ENCODE results near the gene MYLK2. TPM values are rescaled to one million over a fixed set of nuclear protein-coding genes. Genes with fewer than 3 reads are reported as not detected.

MYLK2 gene
- total and polyA plus RNA-seq, 9 donors = 0.08 to 0.35 (median 0.20) TPM; not detected in 6

DNA sequence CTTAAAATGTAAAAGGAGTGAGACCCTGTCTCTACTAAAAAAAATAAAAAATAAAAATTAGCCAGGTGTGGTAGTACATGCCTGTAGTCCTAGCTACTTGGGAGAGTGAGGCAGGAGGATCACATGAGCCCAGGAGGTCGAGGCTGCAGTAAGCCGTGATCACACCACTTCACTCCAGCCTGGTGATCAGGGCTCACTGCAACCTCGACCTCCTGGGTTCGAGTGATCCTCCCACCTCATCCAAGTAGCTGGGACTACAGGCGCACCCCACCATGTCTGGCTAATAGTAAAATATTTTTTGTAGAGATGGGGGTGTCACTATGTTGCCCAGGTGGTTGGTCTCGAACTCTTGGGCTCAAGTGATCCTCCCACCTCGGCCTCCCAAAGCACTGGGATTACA is 34.3 kb downstream of the MYLK2 start:
- whole genome bisulfite sequencing, 3 donors = 71 to 76% (median 73%) methylated on average over 7 of the region's 7 CpGs
- no peak overlapping the region for H3K4me3 ChIP-seq
- H3K4me1 ChIP-seq (ENCODE audit: insufficient read depth) = no peaks in the 10 kb centered on the region
- TF ChIP-seq POLR2A (IDR thresholded peaks at IDR 0.05) (no peak), EP300 (IDR thresholded peaks at IDR 0.05) (no peak)
- no peaks in the 10 kb centered on the region for H3K9me3 ChIP-seq
- DNase-seq = peak in 1 of 5 donors; percentile 7
- H3K27ac ChIP-seq = no peak overlapping the region
- no peaks in the 10 kb centered on the region for H3K36me3 ChIP-seq
- intact Hi-C loops (cut with DNase I) = loop anchor here in 2 of 4 donors (10.0 kb wide), 1 partner anchor 101 kb away; the partner anchor contains the start of gene PDRG1 (in 2 of the 2)
- H3K27me3 ChIP-seq = no peaks in the 10 kb centered on the region

DNA sequence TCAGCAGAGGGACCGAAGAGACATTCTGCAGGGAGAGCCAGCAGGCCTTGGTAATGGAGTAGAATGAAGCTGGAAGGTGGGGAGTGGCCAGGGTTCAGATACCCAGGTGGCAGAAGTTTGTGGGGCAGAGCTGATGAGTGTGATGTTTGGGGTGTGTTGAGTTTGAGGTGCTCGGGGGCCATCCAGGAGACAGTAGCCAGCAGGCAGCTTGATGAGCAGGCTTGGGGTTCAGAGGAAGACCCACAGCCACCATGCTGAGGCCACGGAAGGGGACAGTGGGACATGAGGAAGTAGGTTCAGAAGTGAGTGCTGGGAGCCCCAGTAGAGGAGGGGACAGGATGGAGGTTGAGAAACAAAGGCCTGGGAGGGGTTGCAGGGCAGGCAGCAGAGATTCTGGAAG is 37.4 kb downstream of the MYLK2 start:
- Histone ChIP-seq H3K4me3 (no peak overlapping the region), H3K27me3 (no peaks in the 10 kb centered on the region), H3K9me3 (no peaks in the 10 kb centered on the region), H3K36me3 (no peaks in the 10 kb centered on the region), H3K4me1 (ENCODE audit: insufficient read depth) (peaks cover 3% of the 10 kb centered on the region), H3K27ac (no peak overlapping the region)
- intact Hi-C loops (cut with DNase I) = loop anchor here in 2 of 4 donors (10.0 kb wide), 1 partner anchor 98 kb away; the partner anchor contains the start of gene PDRG1 (in 2 of the 2)
- no peak for TF ChIP-seq EP300 (IDR thresholded peaks at IDR 0.05)
- TF ChIP-seq, protein P1, sequence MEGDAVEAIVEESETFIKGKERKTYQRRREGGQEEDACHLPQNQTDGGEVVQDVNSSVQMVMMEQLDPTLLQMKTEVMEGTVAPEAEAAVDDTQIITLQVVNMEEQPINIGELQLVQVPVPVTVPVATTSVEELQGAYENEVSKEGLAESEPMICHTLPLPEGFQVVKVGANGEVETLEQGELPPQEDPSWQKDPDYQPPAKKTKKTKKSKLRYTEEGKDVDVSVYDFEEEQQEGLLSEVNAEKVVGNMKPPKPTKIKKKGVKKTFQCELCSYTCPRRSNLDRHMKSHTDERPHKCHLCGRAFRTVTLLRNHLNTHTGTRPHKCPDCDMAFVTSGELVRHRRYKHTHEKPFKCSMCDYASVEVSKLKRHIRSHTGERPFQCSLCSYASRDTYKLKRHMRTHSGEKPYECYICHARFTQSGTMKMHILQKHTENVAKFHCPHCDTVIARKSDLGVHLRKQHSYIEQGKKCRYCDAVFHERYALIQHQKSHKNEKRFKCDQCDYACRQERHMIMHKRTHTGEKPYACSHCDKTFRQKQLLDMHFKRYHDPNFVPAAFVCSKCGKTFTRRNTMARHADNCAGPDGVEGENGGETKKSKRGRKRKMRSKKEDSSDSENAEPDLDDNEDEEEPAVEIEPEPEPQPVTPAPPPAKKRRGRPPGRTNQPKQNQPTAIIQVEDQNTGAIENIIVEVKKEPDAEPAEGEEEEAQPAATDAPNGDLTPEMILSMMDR (IDR thresholded peaks at IDR 0.05) = no peak
- TF ChIP-seq POLR2A (IDR thresholded peaks at IDR 0.05) = no peak
- WGBS, 3 donors = 72 to 79% (median 78%) methylated on average over 3 of the region's 3 CpGs
- peak in 1 of 5 donors; percentile 20 for DNase-seq

DNA sequence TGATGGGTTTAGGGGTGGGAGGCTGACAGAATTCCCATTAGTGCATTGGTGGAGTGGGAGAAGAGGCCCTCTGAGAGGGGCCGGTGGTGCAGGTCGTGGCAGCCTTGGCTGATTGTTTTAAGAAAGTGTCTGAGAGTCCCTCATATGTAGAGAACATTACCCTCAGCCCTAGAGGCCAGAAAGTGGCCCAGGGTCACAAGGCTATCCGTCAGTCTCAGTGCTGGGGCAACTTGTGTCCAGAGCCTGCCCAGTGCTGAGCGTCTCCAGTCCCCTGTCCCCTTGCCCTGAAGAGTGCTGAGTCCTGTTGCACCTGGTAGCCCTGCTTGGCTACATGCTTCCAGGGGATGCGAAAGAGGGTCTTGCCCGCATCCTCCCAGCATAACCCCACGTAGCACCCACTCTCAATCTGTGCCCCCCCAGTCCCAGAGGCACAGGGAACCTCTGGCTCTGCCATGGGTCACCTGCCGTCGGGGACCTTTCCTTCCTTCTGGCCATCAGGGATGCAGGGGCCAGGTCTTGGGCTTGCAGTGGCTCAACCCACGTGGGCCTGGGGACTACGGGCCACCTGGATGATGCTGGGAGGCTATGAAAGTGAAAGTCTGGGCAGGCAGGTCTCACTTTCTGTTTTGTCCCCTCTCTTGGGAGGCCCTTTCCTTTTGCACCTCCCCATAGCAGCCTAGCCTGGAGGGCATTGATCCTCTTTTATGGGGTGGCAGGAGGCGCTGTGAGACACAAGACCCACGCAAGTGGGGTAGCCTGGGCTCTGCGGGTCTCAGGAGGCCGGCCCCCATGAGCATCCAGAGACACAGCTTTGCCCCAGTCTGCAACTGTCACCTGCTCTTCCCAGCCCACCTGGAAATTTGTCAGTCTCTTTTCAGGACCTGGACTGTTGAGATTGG is 39.0 kb downstream of the MYLK2 start:
- TF ChIP-seq, protein P1 (IDR thresholded peaks at IDR 0.05) = no peak
- TF ChIP-seq POLR2A (IDR thresholded peaks at IDR 0.05) (no peak), EP300 (IDR thresholded peaks at IDR 0.05) (no peak)
- peak in 2 of 5 donors; percentile 9 to 20 for DNase-seq
- intact Hi-C loops (cut with DNase I) = loop anchor here in 2 of 4 donors (10.0 kb wide), 1 partner anchor 97 kb away; the partner anchor contains the start of gene PDRG1 (in 2 of the 2)
- no peaks in the 10 kb centered on the region for H3K27me3 ChIP-seq
- no peak overlapping the region for H3K27ac ChIP-seq
- no peak overlapping the region for H3K4me3 ChIP-seq
- peaks cover 3% of the 10 kb centered on the region for H3K4me1 ChIP-seq (ENCODE audit: insufficient read depth)
- no peaks in the 10 kb centered on the region for H3K9me3 ChIP-seq
- no peaks in the 10 kb centered on the region for H3K36me3 ChIP-seq
- WGBS, 3 donors = 67 to 77% (median 71%) methylated on average over 15 of the region's 15 CpGs

DNA sequence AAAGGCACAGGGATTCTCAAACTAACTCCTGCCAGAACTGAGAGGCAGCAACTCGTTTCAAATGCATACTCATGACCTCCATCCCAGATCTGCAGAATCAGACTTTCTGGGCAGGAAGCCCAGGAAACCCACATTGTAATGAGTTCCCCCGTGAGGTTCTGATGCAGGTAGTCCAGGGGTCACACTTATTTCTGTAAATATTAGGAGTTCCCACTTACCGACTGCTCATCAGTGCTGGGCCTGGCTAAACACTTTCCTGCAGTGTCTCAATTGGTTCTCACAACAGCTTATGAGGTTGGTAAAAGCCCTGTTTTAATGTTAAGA is 39.6 kb downstream of the MYLK2 start:
- intact Hi-C loops (cut with DNase I) = loop anchor here in 2 of 4 donors (10.0 kb wide), 1 partner anchor 96 kb away; the partner anchor contains the start of gene PDRG1 (in 2 of the 2)
- no peak overlapping the region for H3K4me3 ChIP-seq

More for the DNA sequence above, 39.6 kb downstream of the MYLK2 start:
- no peak overlapping the region for H3K27ac ChIP-seq
- WGBS, 3 donors = 18 to 38% (median 26%) methylated on average over 3 of the region's 3 CpGs
- no peaks in the 10 kb centered on the region for H3K9me3 ChIP-seq
- peaks cover 3% of the 10 kb centered on the region for H3K4me1 ChIP-seq (ENCODE audit: insufficient read depth)
- no peaks in the 10 kb centered on the region for H3K36me3 ChIP-seq
- DNase-seq = no peak
- TF ChIP-seq POLR2A (IDR thresholded peaks at IDR 0.05) (no peak), EP300 (IDR thresholded peaks at IDR 0.05) (no peak)
- TF ChIP-seq, protein P1 (IDR thresholded peaks at IDR 0.05) = no peak
- no peaks in the 10 kb centered on the region for H3K27me3 ChIP-seq
